ENCODE measurements around the gene LRRC8B. TPM values are rescaled to one million over a fixed set of nuclear protein-coding genes. Genes with fewer than 3 reads are reported as not detected.

The LRRC8B gene
- total RNA-seq, 4 donors from 2014 or later: 3.3 to 9.2 (median 4.1) TPM

- WGBS: 35% methylated on average over 11 of the region's 21 CpGs
- intact Hi-C loops (cut with DNase I): no loop called here
Observed at GRCh38 chr1:89523572-89524368, 859 bp upstream of the LRRC8B start.

DNA sequence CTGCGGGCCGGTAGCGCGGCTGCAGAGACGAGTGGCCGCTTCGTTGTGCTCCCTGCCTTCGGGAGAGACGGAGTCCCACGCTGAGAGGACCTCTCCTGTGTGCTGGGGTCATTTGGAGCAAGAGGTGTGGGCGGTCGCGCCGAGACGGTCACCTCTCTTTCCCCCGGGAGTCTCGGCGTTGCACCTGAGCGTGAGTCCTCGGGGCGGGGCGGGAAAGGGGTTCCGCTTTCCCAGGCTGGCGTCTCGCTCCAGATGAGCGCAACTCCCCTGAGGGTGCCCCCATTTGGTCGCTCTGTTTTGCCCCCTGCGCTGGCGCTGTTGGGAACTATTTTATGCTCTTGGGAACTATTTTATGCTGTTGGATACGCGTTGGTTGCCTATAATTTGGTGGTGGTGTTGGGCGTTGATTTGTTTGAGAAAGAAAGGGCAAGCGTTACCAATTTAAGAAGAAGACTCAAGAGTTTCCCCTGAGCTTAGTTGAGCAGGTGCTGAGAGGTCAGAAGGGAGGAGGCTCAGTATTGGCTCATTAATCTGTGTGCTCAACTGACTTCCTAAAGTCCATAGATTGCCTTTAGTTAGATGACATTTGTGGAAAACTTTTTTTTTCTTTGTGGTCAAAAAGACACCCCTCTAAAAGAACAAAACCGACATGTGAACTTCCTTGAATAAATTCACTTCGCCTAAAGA lies 683 bp downstream of the LRRC8B start:
- intact Hi-C loops (cut with DNase I): no loop called here
- TF ChIP-seq EP300 (IDR thresholded peaks at IDR 0.05): no peak
- TF ChIP-seq POLR2AphosphoS5 (IDR thresholded peaks at IDR 0.05): no peak
- no peak for TF ChIP-seq CTCF (IDR thresholded peaks at IDR 0.05)
- no peak for TF ChIP-seq POLR2A (IDR thresholded peaks at IDR 0.05; ENCODE audit: low read depth)
- no peaks in the 10 kb centered on the region for H3K27me3 ChIP-seq
- peaks cover 8 to 31% (median 22%) of the 10 kb centered on the region in 4 donors for H3K4me1 ChIP-seq
- no peak for DNase-seq (ENCODE audit: extremely low spot score)
- H3K4me3 ChIP-seq: peak overlapping the region; percentile 77 to 98 (median 96)
- peaks cover 0 to 4% (median 2%) of the 10 kb centered on the region in 4 donors for H3K36me3 ChIP-seq
- 15% methylated on average over 9 of the region's 35 CpGs for WGBS
- no peaks in the 10 kb centered on the region for H3K9me3 ChIP-seq
- H3K27ac ChIP-seq (replicated peaks in 1 of 4): peak overlapping the region; percentile 85 to 94 (median 91)

More at GRCh38 chr1:89523572-89524368, 859 bp upstream of the LRRC8B start:
- no peak for TF ChIP-seq POLR2AphosphoS5 (IDR thresholded peaks at IDR 0.05)
- no peak for TF ChIP-seq CTCF (IDR thresholded peaks at IDR 0.05)
- no peak for TF ChIP-seq POLR2A (IDR thresholded peaks at IDR 0.05; ENCODE audit: low read depth)
- no peak for TF ChIP-seq EP300 (IDR thresholded peaks at IDR 0.05)
- H3K36me3 ChIP-seq: peaks cover 0 to 4% (median under 1%) of the 10 kb centered on the region in 4 donors
- peaks cover 8 to 31% (median 22%) of the 10 kb centered on the region in 4 donors for H3K4me1 ChIP-seq
- no peaks in the 10 kb centered on the region for H3K27me3 ChIP-seq
- H3K27ac ChIP-seq (replicated peaks in 1 of 4): peak overlapping the region; percentile 85 to 94 (median 91)
- DNase-seq (ENCODE audit: extremely low spot score): no peak
- no peaks in the 10 kb centered on the region for H3K9me3 ChIP-seq
- peak overlapping the region; percentile 77 to 98 (median 96) for H3K4me3 ChIP-seq

GRCh38 chr1:89527256-89527655 lies 2.6 kb downstream of the LRRC8B start:
- DNase-seq (ENCODE audit: extremely low spot score): no peak
- Histone ChIP-seq H3K4me1 (peaks cover 8 to 31% (median 22%) of the 10 kb centered on the region in 4 donors), H3K27me3 (no peaks in the 10 kb centered on the region), H3K4me3 (no peak overlapping the region), H3K36me3 (peaks cover 0 to 4% (median 2%) of the 10 kb centered on the region in 4 donors), H3K9me3 (no peaks in the 10 kb centered on the region), H3K27ac (replicated peaks in 1 of 4) (no peak overlapping the region)
- intact Hi-C loops (cut with DNase I): no loop called here
- no peak for TF ChIP-seq EP300 (IDR thresholded peaks at IDR 0.05)
- TF ChIP-seq POLR2AphosphoS5 (IDR thresholded peaks at IDR 0.05): no peak
- TF ChIP-seq CTCF (IDR thresholded peaks at IDR 0.05): no peak
- no peak for TF ChIP-seq POLR2A (IDR thresholded peaks at IDR 0.05; ENCODE audit: low read depth)
- WGBS: 89% methylated on average over 1 of the region's 1 CpG

GRCh38 chr1:89527750-89528381 lies 3.2 kb downstream of the LRRC8B start:
- Histone ChIP-seq H3K9me3 (no peaks in the 10 kb centered on the region), H3K4me3 (no peak overlapping the region), H3K36me3 (peaks cover 0 to 4% (median 2%) of the 10 kb centered on the region in 4 donors), H3K4me1 (peaks cover 8 to 31% (median 22%) of the 10 kb centered on the region in 4 donors), H3K27me3 (no peaks in the 10 kb centered on the region), H3K27ac (replicated peaks in 1 of 4) (no peak overlapping the region)
- TF ChIP-seq POLR2A (IDR thresholded peaks at IDR 0.05; ENCODE audit: low read depth): no peak
- TF ChIP-seq POLR2AphosphoS5 (IDR thresholded peaks at IDR 0.05): no peak
- no peak for TF ChIP-seq CTCF (IDR thresholded peaks at IDR 0.05)
- no peak for TF ChIP-seq EP300 (IDR thresholded peaks at IDR 0.05)
- no peak for DNase-seq (ENCODE audit: extremely low spot score)
- intact Hi-C loops (cut with DNase I): no loop called here
- WGBS: 55% methylated on average over 2 of the region's 2 CpGs
